ENCODE measurements around the gene IL1F10. TPM values are rescaled to one million over a fixed set of nuclear protein-coding genes. Genes with fewer than 3 reads are reported as not detected.

IL1F10 gene
- total and polyA plus RNA-seq, 9 donors: not detected

DNA sequence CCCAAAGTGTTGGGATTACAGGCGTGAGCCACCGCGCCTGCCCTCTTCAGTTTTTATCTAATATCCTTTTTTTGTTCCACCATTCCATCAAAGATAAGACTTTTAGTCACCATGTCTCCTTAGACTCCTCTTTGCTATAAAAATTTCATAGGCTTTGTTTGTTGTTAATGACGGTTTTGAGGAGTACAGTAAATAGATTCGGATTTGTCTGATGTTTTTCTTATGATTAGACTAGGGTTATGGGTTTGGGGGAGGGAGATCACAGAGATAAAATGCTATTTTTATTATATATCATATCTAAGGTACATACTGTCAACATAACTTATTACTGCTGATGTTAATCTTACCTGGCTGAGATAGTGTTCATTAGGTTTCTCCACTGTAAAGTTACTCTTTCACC is 21.3 kb upstream of the IL1F10 start:
- TF ChIP-seq CTCF (IDR thresholded peaks at IDR 0.05) (no peak), EP300 (IDR thresholded peaks at IDR 0.05) (no peak), POLR2A (IDR thresholded peaks at IDR 0.05) (no peak)
- 77 to 82% (median 81%) methylated on average over 5 of the region's 5 CpGs for WGBS, 3 donors
- intact Hi-C loops (cut with DNase I): no loop called here
- Histone ChIP-seq H3K4me1 (ENCODE audit: insufficient read depth) (no peaks in the 10 kb centered on the region), H3K9me3 (no peaks in the 10 kb centered on the region), H3K4me3 (no peak overlapping the region), H3K27ac (no peak overlapping the region), H3K36me3 (no peaks in the 10 kb centered on the region), H3K27me3 (no peaks in the 10 kb centered on the region)
- no peak for DNase-seq

GRCh38 chr2:113050921-113051895 is 16.6 kb upstream of the IL1F10 start:
- WGBS, 3 donors: 87 to 92% (median 90%) methylated on average over 38 of the region's 38 CpGs
- H3K4me3 ChIP-seq: no peak overlapping the region

DNA sequence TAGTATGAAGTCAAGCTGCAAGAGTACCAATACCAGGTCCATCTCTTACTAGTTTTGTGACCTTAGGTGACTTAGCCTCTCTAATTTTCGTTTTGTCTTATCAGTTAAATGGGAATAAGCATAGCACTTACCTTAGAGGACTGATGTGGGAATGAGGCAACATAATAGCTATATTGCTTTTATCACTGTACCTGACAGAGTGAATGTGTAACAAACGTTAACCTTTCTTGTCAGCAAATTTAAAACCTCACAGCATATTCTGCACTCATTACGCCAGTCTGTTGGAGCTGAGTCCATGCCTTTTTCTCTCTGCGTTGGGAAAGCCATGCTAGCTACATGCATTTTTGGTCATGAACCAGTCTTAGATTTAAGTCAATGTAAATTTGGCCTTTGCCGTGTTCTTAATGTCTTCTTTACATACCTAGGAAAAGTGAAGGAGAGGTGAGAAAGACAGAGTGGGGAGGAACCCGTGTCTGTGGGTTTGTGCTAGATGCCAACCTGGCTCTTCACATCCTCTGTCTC is 15.3 kb upstream of the IL1F10 start, which contains the start of gene IL36B:
Gene IL36B (minus strand): TSS at position 472 of the 522 bp plus-strand sequence.
- intact Hi-C loops (cut with DNase I): no loop called here
- Histone ChIP-seq H3K27ac (no peak within 1 kb of the TSS), H3K4me3 (no peak within 1 kb of the TSS), H3K4me1 (ENCODE audit: insufficient read depth) (no peaks in the 10 kb centered on the region), H3K9me3 (no peaks in the 10 kb centered on the region), H3K27me3 (no peaks in the 10 kb centered on the region), H3K36me3 (no peaks in the 10 kb centered on the region)
- TF ChIP-seq CTCF (IDR thresholded peaks at IDR 0.05) (no peak), EP300 (IDR thresholded peaks at IDR 0.05) (no peak), POLR2A (IDR thresholded peaks at IDR 0.05) (no peak)
- no peak for DNase-seq
- WGBS, 3 donors: 61 to 71% (median 68%) methylated on average over 6 of the region's 6 CpGs

More at GRCh38 chr2:113050921-113051895, 16.6 kb upstream of the IL1F10 start:
- Histone ChIP-seq H3K27ac (no peak overlapping the region), H3K4me1 (ENCODE audit: insufficient read depth) (no peaks in the 10 kb centered on the region), H3K36me3 (no peaks in the 10 kb centered on the region), H3K27me3 (no peaks in the 10 kb centered on the region), H3K9me3 (no peaks in the 10 kb centered on the region)
- TF ChIP-seq CTCF (IDR thresholded peaks at IDR 0.05): no peak
- TF ChIP-seq POLR2A (IDR thresholded peaks at IDR 0.05): no peak
- no peak for DNase-seq
- intact Hi-C loops (cut with DNase I): no loop called here

- intact Hi-C loops (cut with DNase I): no loop called here
- Histone ChIP-seq H3K9me3 (no peaks in the 10 kb centered on the region), H3K4me1 (ENCODE audit: insufficient read depth) (no peaks in the 10 kb centered on the region), H3K4me3 (no peak overlapping the region), H3K27ac (no peak overlapping the region), H3K27me3 (no peaks in the 10 kb centered on the region), H3K36me3 (no peaks in the 10 kb centered on the region)
- WGBS, 3 donors: 70 to 74% (median 71%) methylated on average over 3 of the region's 3 CpGs
- DNase-seq: no peak
- TF ChIP-seq POLR2A (IDR thresholded peaks at IDR 0.05) (no peak), EP300 (IDR thresholded peaks at IDR 0.05) (no peak), CTCF (IDR thresholded peaks at IDR 0.05) (no peak)
Measured at GRCh38 chr2:113053666-113054065, 14.1 kb upstream of the IL1F10 start.

Measured in ovary (tissue), 9 donors.